Heart left ventricle (tissue), 16 donors: Measurements from ENCODE around the gene OXGR1. TPM values are rescaled to one million over a fixed set of nuclear protein-coding genes. Genes with fewer than 3 reads are reported as not detected.

Experiments
- ATAC-seq, 4 donors: fragments of 200-7000 bp; cut with Tn5 transposase; one replicate each; pipeline ENCODE4 v1.9.1; 2020 to 2022; ENCODE audit warnings: moderate library complexity in 4 of 4, mild to moderate bottlenecking in 3 of 4, moderate number of reproducible peaks in 1 of 4
- DNase-seq, 5 donors: peaks; one replicate each; pipeline ENCODE4 v3.0.0-alpha.2; 2020
- H3K27ac ChIP-seq, 12 donors: fragments of 200-600 bp; sonication (generic) in 4 of 12; one replicate each; pipeline versions ENCODE4 v1.5.0 to v1.8.0; 2016 to 2022; ENCODE audit warnings: mild to moderate bottlenecking in 2 of 12
- H3K27me3 ChIP-seq, 9 donors: fragments of 200-600 bp; sonication (generic) in 2 of 9; one replicate each; pipeline versions ENCODE4 v1.5.1 to v1.8.0; 2016 to 2022; ENCODE audit warnings: mild to moderate bottlenecking in 3 of 9
- H3K36me3 ChIP-seq, 9 donors: fragments of 200-600 bp; sonication (generic) in 2 of 9; one replicate each; pipeline versions ENCODE4 v1.5.0 to v1.8.0; 2018 to 2022; ENCODE audit warnings: mild to moderate bottlenecking in 2 of 9
- H3K4me1 ChIP-seq, 12 donors: fragments of 200-600 bp; sonication (generic) in 4 of 12; one replicate each; pipeline versions ENCODE4 v1.5.0 to v1.8.0; 2016 to 2022; ENCODE audit warnings: mild to moderate bottlenecking in 3 of 12
- H3K4me3 ChIP-seq, 12 donors: fragments of 200-600 bp; sonication (generic) in 4 of 12; one replicate each; pipeline versions ENCODE4 v1.5.0 to v1.8.0; 2017 to 2022; ENCODE audit warnings: mild to moderate bottlenecking in 9 of 12, moderate library complexity in 4 of 12
- H3K9me3 ChIP-seq, 12 donors: fragments of 200-600 bp; sonication (generic) in 4 of 12; one replicate each; pipeline versions ENCODE4 v1.5.0 to v1.8.0; 2016 to 2022; ENCODE audit warnings: mild to moderate bottlenecking in 1 of 12
- CTCF ChIP-seq, 12 donors: fragments of 200-600 bp; sonication (generic) in 4 of 12; IDR thresholded peaks; one replicate each; pipeline versions ENCODE4 v1.5.0 to v1.8.0; 2018 to 2022; ENCODE audit warnings: antibody characterized with exemption in 12 of 12, mild to moderate bottlenecking in 5 of 12
- POLR2A ChIP-seq, 2 donors: fragments of 450-650 bp; IDR thresholded peaks; one replicate each; pipeline ENCODE4 v1.6.1; 2017; ENCODE audit warnings: antibody characterized with exemption in 2 of 2, mild to moderate bottlenecking in 2 of 2, moderate library complexity in 2 of 2
- WGBS, 4 donors: extraction: QIAGEN DNeasy Blood & Tissue Kit in 2 of 4; methylation state at CpG; one replicate each; pipeline versions ENCODE4 v1.1.5 to v1.1.7; 2013 to 2018; 5-methylcytosine and 5-hydroxymethylcytosine counted together
- intact Hi-C, 10 donors: fragments of 100-400 bp; cut with DNase I; formaldehyde crosslinking; loops; one replicate each; pipeline versions ENCODE4 v1.11.1 to v1.14.2; 2022
- polyA plus RNA-seq, 2 donors: library from polyadenylated mRNA; stranded (reverse); fragments of 200-250 nt; gene quantifications; one replicate each; pipeline ENCODE4 v1.2.3, GENCODE V29; 2013
- total RNA-seq, 9 donors: library from RNA; depleted of rRNA in 2 of 9; stranded (reverse); fragments of >200 nt in 2 of 9; fragmentation: NEBNext Ultra II Directional in 3 of 9; extraction: Animal tissue kit (Norgen Biotek cat#: 25700) in 3 of 9; gene quantifications; one replicate each; pipeline versions ENCODE4 v1.1.0 to v1.2.4, GENCODE V29; 2016 to 2023
- donor health status: ischemic (EF 13 %, LVEDD 7.1; RV severe dilation, severe dysfunction).
- donor health status: healthy with polysubstance abuse.
- donor health status: DM: no; HTN: yes; CAD: no.
- donor health status: DM: no; HTN: no; CAD: no.
- donor health status: ischemic (EF 25% LVEDD 6.9; RV normal size, moderate dysfunction).
- donor health status: ischemic (EF 25% LVEDD 5.7; RV mildly dilated, moderate dysfunction).
- donor health status: healthy.
- donor health status: DM: yes; HTN: yes; CAD: no.
- donor health status: ischemic (EF 35%, LVEDD 5.7; RV mildly dilated, moderate dysfunction).
- donor health status: nonischemic (EF 11% LVEDD 7.7; RV severe dilation, severe dysfunction).
- donor health status: DM: yes; HTN: yes; CAD: no.
- donor health status: PGD.
- donor health status: ischemic (EF 29% LVEDD 5.4; RV normal size, mild dysfunction).
- donor health status: nonischemic (EF 23%, LVEDD 6.1; RV moderate dilation, normal function).

Gene OXGR1
- total and polyA plus RNA-seq, 11 donors = 0.04 to 0.99 (median 0.16) TPM; not detected in 8

- Histone ChIP-seq H3K4me3 (no peak overlapping the region), H3K36me3 (no peaks in the 10 kb centered on the region), H3K27me3 (peaks cover 0 to 4% (median 0%) of the 10 kb centered on the region in 9 donors), H3K27ac (no peak overlapping the region), H3K4me1 (peaks cover 0 to 37% (median 0%) of the 10 kb centered on the region in 12 donors), H3K9me3 (no peaks in the 10 kb centered on the region)
- no peak for ATAC-seq
- 16 to 26% (median 21%) methylated on average over 2 of the region's 2 CpGs for WGBS, 4 donors
- intact Hi-C loops = no loop called here
- TF ChIP-seq POLR2A (IDR thresholded peaks at IDR 0.05) (no peak), CTCF (IDR thresholded peaks at IDR 0.05) (no peak)
- DNase-seq = no peak
Measured at GRCh38 chr13:97004886-97005285, 10.6 kb upstream of the OXGR1 start.

- Histone ChIP-seq H3K27me3 (peaks cover 0 to 6% (median 0%) of the 10 kb centered on the region in 9 donors), H3K36me3 (no peaks in the 10 kb centered on the region), H3K9me3 (no peaks in the 10 kb centered on the region), H3K4me1 (peaks cover 0 to 37% (median 0%) of the 10 kb centered on the region in 12 donors), H3K27ac (no peak overlapping the region), H3K4me3 (no peak overlapping the region)
- 51 to 58% (median 53%) methylated on average over 9 of the region's 9 CpGs for WGBS, 4 donors
- ATAC-seq (peak in 3 of 4 donors; percentile 24 to 49 (median 45)), DNase-seq (no peak)
- TF ChIP-seq CTCF (IDR thresholded peaks at IDR 0.05) (no peak), POLR2A (IDR thresholded peaks at IDR 0.05) (no peak)
- intact Hi-C loops = no loop called here
Measured at GRCh38 chr13:97004096-97004876, 10.0 kb upstream of the OXGR1 start.

- H3K27me3 ChIP-seq = peaks cover 0 to 14% (median 0%) of the 10 kb centered on the region in 9 donors
- H3K4me3 ChIP-seq = no peak overlapping the region
- 83 to 89% (median 85%) methylated on average over 2 of the region's 2 CpGs for WGBS, 4 donors
- no peak overlapping the region for H3K27ac ChIP-seq
- DNase-seq (no peak), ATAC-seq (no peak)
- no peaks in the 10 kb centered on the region for H3K9me3 ChIP-seq
- TF ChIP-seq POLR2A (IDR thresholded peaks at IDR 0.05) = no peak
- no peak for TF ChIP-seq CTCF (IDR thresholded peaks at IDR 0.05)
- H3K4me1 ChIP-seq = peaks cover 0 to 45% (median 0%) of the 10 kb centered on the region in 12 donors
- H3K36me3 ChIP-seq = no peaks in the 10 kb centered on the region
- intact Hi-C loops = no loop called here
Measured at GRCh38 chr13:97003071-97003470, 8.8 kb upstream of the OXGR1 start.

GRCh38 chr13:97002581-97002980, 8.3 kb upstream of the OXGR1 start:
- H3K4me1 ChIP-seq = peaks cover 0 to 45% (median 0%) of the 10 kb centered on the region in 12 donors
- no peaks in the 10 kb centered on the region for H3K9me3 ChIP-seq
- intact Hi-C loops = no loop called here
- DNase-seq (no peak), ATAC-seq (no peak)
- no peak for TF ChIP-seq CTCF (IDR thresholded peaks at IDR 0.05)
- TF ChIP-seq POLR2A (IDR thresholded peaks at IDR 0.05) = no peak
- WGBS, 4 donors = 54 to 65% (median 64%) methylated on average over 2 of the region's 2 CpGs
- H3K27ac ChIP-seq = no peak overlapping the region
- H3K36me3 ChIP-seq = no peaks in the 10 kb centered on the region
- H3K27me3 ChIP-seq = peaks cover 0 to 14% (median 0%) of the 10 kb centered on the region in 9 donors
- no peak overlapping the region for H3K4me3 ChIP-seq
